Jurkat, Clone E6-1 (cell line): ENCODE data around the gene GSG1L.

ENCODE experiments used
- DNase-seq: peaks from one replicate; pipeline ENCODE4 v3.0.0-alpha.2; 2011; ENCODE audit warnings: low read depth, low spot score
- H3K4me3 ChIP-seq: 2 replicates; pipeline ENCODE4 v1.5.1; 2011; ENCODE audit warnings: mild to moderate bottlenecking, low read length, control low read depth, moderate library complexity

GSG1L gene

DNA sequence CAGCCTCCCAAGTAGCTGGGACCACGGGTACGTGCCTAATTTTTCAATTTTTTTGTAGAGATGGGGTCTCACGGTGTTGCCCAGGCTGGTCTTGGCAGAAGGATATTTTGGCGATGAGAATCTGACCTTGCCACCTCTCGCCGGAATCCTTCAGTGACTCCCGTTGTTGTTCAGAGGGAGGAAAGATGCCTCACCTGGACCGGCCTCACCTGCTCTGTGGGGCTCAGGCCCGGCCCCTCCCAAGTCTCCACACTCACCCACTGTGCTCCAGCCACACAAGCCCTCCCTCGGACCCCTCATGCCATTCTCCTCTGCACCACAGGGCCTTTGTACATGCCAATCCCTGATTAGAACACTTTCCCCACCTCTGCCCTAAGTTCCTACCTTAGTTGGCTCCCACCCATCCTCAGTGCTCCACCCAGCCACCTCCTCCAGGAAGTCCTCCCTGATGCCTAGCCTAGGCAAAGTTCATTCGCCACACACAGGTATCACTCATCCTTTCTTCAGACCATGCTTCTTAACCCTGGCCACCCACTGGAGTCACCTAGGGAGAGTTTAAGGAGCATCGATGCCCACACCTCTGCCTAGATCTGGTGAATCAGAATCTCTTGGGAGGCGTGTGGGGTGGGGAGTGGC is 136.1 kb downstream of the GSG1L start:
- no peak overlapping the region for H3K4me3 ChIP-seq
- DNase-seq = no peak

DNA sequence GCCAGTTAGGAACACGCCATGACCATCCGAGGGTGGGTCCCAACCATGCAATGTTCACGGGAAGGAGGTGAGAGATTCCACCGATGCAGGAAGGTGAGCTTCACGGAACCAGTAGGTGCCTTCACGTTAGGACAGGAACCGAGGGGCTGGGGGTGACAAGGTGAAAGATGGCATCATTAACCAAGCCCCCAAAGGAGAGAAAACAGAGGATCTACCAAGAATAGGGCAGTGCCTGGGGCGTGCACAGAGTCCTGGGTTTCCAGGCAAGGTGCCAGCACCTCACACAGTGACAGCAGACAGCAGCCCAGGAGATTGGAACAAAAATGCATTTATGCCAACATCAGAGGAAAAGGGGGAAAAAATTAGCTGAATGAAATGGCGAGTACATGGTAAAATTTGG is 137.9 kb downstream of the GSG1L start:
- H3K4me3 ChIP-seq = no peak overlapping the region

DNA sequence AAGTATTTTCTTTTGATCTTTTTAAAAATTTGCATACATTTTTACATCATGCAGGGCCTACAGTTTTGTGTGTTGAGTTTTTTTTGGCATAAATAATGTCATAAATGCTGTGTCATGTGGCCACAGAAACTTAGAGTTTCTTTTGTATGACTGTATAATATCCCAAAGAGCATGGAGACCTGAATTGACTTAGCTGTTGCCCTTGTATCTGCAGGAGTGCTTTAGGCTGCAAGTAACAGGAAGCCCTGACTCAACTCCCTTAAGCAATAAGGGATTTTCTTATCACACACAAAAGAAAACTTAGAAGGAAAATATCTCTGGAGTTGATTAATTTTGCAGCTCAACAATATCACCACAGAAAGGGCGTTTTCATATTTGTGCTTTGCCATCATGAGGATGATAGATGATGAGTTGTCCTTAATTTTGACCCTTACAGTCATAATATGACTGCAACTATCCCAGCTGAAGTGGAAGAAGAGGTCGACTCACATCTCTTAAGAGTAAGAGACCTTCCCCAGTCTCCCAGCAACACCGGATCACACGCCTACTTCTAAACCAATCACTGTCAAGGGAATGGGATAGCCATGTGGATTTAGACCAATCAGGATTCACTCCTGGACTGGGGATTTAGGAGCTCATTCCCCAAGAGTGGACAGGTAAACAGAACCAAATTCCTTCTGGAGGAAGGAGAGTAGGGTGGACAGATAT is 138.9 kb downstream of the GSG1L start:
- DNase-seq = no peak
- H3K4me3 ChIP-seq = no peak overlapping the region

More for the DNA sequence above, 137.9 kb downstream of the GSG1L start:
- no peak for DNase-seq

DNA sequence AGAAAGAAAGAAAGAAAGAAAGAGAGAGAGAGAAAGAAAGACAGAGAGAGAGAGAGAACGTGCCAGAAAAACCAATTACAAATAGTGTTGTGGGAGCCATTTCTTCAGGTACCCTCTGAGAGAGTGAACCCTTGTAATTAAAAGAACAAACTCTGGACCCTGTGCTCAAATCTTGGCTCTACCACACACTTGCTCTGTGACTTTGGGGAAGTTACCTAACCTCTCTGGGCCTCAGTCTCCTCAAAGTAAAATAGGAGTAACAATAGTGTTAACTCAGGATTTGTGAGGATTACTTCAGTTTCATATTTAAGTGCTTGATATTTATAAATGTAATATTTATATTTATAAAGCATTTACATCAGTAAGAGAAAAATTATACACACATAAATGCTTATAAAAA is 139.8 kb downstream of the GSG1L start:
- DNase-seq = no peak

DNA sequence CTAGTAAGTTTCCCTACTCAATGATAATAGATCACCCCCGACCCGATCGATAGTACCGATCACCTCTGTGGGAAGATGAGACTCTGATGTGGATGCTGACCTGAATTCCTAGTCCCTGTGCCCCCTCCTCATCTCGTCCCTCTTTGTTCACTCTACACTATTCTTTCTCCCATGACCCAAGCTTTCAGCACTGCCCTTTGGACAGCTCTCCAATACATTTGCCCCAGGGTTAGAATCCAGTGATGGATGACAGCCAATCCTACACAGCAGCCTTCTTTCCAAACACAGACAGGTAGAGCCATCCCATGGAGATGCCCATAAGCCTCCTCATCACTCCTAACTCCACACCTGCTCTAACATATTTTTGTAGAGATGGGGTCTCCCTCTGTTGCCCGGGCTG is 141.1 kb downstream of the GSG1L start:
- no peak overlapping the region for H3K4me3 ChIP-seq
- no peak for DNase-seq

More for the DNA sequence above, 139.8 kb downstream of the GSG1L start:
- H3K4me3 ChIP-seq = no peak overlapping the region

DNA sequence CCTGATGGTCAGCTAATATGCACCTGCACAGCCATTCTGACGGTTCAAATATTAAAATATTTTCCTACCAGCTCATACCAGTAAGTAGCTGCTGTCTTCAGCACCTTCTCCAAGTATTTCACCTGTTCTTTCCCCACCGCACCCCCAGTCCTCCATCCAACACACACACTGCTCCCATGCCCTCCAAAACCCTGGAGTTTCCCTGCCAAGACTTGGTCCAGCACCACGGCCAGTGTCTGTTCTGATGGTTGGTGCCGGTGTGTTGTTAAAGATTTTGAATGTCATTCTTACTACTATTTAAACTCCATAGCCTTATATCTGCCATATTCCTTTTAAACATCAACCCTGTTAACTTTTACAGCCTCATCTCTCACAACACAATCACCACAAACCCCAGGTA is 142.4 kb downstream of the GSG1L start:
- no peak overlapping the region for H3K4me3 ChIP-seq
- DNase-seq = no peak

DNA sequence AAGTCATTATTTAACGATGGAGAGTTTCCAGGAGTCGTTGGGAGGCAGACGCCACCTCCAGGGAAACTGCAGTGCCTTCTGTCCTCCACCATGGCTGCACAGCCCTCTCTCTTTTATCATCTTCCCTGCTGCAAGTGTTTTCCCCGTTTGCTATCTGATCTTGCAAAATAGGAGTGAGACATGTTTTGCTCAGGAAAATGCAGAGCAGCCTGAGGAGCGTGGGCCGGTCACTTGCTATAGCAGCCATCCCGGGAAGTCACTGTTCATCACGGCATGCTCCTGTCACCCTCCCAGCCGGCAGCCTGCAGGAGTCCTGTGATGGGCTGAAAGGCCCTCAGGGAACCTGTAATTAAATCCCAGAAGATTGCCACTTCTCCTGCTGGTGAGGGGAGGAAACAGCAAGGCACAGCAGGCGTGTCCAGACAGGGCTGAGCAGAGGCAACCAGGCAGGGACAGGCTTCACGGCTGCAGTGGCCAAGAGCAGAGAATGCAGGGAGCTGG is 143.1 kb downstream of the GSG1L start:
- no peak for DNase-seq
- no peak overlapping the region for H3K4me3 ChIP-seq

DNA sequence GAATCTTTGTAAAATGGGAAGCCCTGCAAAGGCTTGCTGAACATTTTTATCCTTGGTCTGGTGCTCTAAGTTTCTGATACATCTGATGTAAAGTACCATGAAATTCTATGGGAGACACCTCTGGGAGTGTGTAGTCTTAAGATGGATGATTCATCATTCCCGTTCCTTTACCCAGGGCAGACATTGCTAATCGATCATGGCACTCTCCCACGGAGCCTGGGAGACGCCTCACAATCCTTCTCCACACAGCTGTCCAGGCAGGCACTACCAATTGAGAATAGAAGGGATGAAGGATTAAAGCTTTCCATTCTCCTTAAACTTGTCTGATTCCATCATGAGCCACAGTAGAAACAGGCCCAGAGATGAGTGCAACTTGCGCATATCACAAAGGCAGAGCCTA is 144.8 kb downstream of the GSG1L start:
- H3K4me3 ChIP-seq = no peak overlapping the region
- DNase-seq = no peak

DNA sequence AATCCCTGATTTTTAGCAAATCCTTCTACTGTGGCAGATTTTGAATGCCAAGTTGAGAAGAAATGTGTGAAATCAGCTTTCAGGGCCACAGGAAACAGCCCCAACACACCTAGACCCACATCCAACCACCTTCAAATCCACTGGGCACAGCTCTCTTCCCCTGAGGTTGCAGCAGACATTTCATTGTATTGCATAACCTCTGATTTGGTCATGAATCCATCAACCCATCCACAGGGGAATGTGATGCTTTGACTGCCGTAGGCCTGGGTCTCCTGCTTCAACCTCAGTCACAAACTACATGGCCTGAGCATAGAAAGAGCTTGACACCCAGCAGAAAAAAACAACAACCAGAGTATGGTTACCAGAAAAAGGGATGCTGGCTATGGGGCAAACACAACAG is 145.6 kb downstream of the GSG1L start:
- DNase-seq = no peak
- no peak overlapping the region for H3K4me3 ChIP-seq

DNA sequence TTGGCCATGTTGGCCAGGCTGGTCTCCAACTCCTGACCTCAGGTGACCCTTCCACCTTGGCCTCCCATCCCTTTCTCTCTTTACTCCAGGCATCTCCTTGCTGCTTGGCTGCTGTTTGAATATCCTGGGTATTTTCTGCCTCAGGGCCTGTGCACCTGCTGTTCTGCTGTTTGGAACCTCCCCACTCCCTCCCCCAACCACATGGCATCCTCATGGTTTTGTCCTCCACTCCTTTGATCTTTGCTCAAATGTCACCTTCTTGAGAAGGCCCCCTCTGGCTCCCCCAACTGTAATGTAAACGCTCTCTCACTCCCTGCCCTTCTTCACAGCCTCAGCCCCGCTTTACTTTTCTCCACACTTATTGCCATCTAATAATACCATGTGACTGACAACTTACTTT is 152.0 kb downstream of the GSG1L start:
- no peak overlapping the region for H3K4me3 ChIP-seq
- DNase-seq = peak; percentile 14

DNA sequence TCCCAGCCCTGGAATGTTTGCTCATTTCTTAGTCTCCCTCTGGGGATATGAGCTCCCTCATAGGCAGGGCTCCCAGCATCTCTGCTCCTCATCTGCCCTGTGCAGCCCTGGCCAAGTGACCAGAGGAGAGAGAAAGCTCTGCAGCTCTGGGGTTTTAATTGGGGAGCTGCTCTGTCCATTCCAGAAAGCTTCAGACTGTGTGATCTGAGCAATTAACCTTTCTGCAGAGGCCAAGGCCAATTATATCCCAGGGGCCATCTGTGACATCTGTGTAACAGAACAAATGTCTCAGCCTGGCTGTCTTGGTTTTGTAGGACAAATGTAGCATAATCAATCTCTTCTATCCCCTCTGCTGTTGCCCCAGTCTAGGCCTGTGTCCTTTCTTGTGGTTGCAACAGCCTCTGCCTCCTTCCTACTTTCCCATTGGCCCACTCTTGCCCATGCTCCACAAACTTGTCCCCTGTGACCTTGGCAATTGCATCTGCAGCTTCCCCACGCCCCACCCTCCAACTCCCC is 156.0 kb downstream of the GSG1L start:
- no peak for DNase-seq

DNA sequence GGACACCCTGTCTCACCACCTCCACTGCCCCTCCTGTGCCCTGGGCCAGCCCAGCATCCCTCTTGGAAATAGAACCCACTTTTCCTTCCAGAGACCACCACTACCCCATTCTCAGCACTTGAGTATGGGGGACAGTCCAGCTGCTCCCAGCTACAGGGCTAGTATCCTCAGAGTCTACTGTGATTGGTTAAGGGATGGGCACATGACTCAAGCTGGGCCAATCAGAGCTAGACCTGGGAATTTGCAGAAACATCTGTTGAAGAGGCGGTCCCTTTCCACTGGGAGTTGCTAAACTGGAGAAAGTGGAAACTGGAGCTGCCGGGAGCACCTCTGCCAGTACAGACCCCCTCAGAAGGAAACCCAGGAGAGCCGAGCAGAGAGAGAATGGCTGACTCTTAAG is 156.6 kb downstream of the GSG1L start:
- DNase-seq = no peak
- H3K4me3 ChIP-seq = no peak overlapping the region

More for the DNA sequence above, 156.0 kb downstream of the GSG1L start:
- no peak overlapping the region for H3K4me3 ChIP-seq

DNA sequence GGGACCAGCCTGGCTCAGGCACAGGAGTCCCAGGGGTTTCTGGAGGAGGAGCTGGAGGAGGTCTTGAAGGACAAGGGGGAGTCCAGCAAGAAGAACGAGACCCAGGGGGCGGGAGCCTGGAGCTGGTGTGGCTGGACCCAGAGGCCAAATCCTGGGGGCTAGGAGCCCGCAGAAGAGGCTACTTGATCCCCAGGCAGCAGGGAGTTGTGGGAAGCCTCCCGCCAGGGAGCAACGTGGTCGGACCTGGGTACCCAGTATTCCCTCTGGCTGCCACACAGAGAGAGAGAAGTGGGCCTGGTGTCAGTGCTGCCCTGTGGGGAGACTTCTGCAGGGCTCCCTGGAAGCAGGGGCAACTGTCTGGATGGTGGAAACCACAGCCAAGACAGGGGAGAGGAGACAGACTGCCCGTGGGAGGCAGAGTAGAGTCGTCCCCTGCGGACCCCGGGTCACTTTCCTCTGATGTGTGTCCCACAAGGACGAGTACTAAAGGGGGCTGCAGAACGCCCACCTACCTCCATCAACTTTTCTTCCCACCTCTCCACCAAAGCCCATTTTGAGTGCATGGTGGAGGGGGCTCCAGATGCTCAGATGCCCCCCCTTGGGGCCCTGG is 160.4 kb downstream of the GSG1L start:
- no peak overlapping the region for H3K4me3 ChIP-seq
- DNase-seq = no peak

DNA sequence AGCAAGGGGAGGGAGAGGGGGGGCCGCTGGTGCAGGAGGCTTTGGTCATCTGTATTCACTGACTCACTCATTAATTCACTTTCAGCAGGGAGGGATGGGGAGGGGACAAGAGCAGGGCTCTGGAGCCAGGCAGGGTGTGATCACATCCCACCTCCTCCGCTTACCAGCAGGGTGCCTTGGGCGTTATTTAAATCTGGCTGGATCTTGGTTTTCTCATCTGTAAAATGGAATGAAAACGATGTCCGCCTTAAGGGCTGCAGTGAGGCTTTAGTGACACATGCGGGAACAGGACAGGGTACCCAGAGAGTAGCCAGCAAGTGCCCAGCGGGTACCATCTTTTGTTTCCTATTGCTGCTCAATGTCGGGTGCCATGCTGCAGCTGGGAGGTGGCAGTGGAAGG is 161.0 kb downstream of the GSG1L start:
- H3K4me3 ChIP-seq = no peak overlapping the region
- DNase-seq = no peak

DNA sequence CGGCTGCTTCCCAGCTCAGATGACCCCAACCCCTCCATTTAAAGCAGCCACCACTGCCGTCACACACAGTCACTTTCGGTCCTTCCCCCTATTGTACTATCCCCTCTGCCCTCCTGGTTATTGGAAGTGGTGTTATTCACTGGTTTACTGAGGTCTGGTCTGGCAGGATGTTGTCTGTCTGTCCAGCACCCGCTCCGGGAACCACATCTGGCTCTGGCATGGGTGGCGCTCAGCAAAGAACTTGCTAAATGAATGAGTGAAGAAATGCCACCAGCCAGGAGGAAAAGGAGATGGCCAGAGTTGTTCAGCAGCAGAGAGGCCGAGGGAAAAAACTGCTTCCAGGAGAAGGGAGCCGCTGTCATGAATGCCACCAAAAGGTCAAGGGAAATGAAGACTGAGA is 161.6 kb downstream of the GSG1L start:
- no peak overlapping the region for H3K4me3 ChIP-seq
- no peak for DNase-seq

DNA sequence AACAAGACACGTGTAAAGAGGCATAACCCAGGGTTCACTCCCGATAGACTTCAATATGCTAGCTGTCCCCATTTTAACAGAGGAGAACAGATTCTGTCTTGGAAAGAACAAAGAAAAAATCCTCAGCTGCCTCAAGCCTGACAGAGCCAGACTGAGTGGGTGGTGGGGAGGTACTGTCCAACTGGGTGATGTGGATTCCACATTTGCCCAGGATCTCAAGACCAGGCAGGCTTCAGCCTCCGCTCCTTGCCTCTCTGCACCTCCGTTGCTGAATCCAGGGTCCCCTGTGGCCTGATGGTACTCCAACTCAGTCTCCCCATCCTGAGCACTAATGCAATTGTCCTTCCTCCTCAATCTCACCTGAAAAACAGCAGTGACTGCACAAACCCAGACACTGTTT is 163.8 kb downstream of the GSG1L start:
- no peak for DNase-seq

DNA sequence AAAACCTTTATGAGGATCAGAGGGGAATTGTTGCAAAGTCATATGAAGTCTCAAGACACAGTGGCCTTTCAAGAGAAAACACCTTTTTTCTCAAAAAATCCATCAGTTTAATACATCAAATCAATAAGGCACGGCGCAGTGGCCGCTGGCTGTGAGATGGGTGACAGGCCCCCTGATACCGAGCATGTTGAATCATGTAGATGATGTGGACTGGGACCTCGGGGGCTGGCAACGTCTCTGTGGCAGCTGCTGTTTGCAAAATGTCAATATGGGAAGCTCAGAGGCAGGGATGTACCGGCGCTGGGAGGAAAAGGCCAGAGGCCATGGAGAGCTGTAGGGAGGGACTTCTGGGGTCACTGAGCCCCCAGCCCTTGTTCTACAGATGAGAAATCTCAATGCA is 169.1 kb downstream of the GSG1L start:
- H3K4me3 ChIP-seq = no peak overlapping the region
- no peak for DNase-seq

More for the DNA sequence above, 163.8 kb downstream of the GSG1L start:
- no peak overlapping the region for H3K4me3 ChIP-seq

DNA sequence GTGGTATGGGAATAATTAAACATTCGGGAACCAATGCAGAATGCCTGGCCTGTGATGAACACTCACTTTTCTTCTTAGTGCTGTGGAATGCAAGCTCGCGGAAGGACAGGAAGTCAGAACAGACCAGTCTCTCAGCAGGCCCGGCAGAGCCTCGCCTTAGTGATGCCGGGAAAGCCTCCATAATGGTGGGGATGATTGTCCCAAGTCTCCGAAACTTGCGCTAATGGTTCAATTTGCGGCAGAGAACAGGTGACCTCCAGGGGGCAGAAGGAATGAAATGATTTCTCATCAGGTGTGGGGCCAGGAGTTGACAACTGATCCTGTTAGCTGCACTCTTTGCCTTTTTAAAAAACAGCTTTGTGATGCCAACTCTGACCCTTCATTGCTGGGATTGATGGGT is 170.6 kb downstream of the GSG1L start:
- no peak overlapping the region for H3K4me3 ChIP-seq

DNA sequence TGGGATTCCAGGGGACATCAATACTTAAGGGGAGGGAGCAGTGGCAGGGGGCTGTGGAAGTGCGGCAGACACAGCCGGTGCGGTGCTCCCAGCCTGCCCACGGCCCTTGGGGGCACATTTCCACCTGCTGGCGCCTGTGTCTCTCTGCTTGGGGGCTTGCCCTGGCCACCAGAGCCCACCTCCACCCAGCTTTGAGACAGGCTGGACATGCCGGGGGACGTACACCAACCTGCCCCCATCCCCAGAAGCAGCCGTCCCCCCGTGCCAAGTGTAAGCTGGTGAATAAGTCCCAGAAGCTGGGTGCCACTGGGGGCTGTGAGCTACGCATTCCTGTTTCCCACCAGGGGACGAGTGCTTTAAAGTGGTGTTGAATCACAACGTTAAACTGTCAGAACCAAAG is 172.6 kb downstream of the GSG1L start:
- no peak for DNase-seq
- H3K4me3 ChIP-seq = no peak overlapping the region

More for the DNA sequence above, 170.6 kb downstream of the GSG1L start:
- DNase-seq = no peak

DNA sequence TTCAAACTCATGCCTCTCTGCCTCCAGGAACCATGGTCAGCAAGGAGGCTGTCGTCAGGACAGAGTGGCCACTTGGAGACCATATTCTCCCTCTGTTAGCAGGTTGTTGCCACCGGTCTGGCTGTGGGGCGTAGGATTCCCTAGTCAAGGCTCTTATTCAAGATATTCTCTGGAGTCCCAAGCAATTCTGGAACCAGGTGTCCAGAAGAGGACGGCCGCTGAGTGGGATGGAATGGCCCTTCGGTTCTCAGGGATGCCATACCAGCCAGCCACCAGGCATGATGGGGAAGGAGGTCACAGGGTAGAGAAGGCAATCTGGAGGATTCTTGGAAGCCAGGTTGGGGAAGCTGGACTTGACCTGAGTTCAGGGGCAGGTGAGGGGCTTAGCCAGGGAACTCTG is 173.5 kb downstream of the GSG1L start:
- H3K4me3 ChIP-seq = no peak overlapping the region
- no peak for DNase-seq
